ENCODE measurements around the gene ZNF444. TPM values are rescaled to one million over a fixed set of nuclear protein-coding genes. Genes with fewer than 3 reads are reported as not detected.

ZNF444 gene
- total RNA-seq, 2 donors from 2014 or later, result 20.5 to 50.9 TPM

DNA sequence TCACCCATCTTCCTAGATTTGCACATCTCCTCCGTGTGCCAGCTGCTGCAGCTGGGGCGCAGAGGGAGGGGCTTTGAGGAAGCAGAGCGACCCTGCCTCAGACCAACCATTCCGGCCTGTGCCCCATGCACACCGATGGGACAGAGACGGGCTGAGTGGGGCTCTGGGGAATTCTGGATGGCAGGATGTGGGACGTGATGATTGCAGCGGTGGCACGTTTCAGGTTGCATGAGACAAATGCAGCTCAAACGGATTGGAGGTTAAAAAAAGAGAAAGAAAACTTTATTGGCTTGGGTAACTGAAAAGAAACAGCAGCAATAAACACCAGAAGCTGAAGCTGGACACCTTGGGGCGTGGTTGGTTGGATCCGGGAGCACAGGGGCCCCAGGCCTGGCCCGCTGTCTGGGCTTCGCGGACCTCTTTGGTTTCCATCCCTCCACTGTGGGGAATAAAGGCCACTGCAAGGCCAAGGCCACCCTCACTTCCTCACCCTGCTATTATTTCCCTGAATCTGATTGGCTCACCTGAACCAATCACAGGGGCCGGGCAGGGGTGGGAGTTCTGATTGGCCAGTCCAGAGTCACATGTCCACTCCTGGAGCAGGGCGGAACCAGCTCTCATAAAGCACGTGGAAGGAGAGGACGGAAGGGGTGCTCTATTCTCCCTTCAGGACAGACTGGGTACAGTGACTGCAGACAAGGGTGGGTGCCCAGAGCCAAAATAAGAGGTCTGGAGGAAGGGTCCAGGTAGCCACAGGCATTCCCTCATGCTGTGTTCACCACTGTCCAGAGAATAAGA lies 13.9 kb upstream of the ZNF444 start:
- Histone ChIP-seq H3K4me1 (peaks cover 11% of the 10 kb centered on the region), H3K9me3 (no peaks in the 10 kb centered on the region), H3K27me3 (no peaks in the 10 kb centered on the region), H3K4me3 (no peak overlapping the region), H3K36me3 (no peaks in the 10 kb centered on the region), H3K9ac (ENCODE audit: low read depth in 2 of 2, low read length in 2 of 2) (peak overlapping the region in 1 of 2 donors; percentile 26), H3K27ac (no peak overlapping the region)
- no peak for DNase-seq
- TF ChIP-seq, protein P1, sequence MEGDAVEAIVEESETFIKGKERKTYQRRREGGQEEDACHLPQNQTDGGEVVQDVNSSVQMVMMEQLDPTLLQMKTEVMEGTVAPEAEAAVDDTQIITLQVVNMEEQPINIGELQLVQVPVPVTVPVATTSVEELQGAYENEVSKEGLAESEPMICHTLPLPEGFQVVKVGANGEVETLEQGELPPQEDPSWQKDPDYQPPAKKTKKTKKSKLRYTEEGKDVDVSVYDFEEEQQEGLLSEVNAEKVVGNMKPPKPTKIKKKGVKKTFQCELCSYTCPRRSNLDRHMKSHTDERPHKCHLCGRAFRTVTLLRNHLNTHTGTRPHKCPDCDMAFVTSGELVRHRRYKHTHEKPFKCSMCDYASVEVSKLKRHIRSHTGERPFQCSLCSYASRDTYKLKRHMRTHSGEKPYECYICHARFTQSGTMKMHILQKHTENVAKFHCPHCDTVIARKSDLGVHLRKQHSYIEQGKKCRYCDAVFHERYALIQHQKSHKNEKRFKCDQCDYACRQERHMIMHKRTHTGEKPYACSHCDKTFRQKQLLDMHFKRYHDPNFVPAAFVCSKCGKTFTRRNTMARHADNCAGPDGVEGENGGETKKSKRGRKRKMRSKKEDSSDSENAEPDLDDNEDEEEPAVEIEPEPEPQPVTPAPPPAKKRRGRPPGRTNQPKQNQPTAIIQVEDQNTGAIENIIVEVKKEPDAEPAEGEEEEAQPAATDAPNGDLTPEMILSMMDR (IDR thresholded peaks at IDR 0.05), result no peak
- intact Hi-C loops (cut with DNase I), result no loop called here

DNA sequence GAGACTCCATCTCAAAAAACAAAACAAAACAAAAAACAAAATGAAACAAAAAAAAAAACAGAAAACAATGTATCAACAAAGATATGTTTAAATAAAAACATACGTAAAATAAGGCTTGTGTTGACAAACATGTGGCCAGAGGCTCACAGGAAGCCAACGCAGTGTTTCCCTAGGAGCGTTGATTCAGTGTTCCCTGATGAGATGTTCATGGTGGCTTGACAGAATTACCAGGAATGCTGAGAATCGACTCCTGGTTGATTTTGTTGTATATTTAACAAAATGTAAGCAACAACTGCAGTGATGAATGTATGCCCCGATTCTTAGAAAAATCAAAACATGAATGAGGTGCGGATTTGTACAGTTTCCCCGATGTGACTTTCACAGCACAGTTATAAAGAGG lies 11.1 kb upstream of the ZNF444 start:
- TF ChIP-seq, protein P1 (IDR thresholded peaks at IDR 0.05), result no peak
- Histone ChIP-seq H3K4me3 (no peak overlapping the region), H3K9me3 (no peaks in the 10 kb centered on the region), H3K27ac (no peak overlapping the region), H3K9ac (ENCODE audit: low read depth in 2 of 2, low read length in 2 of 2) (no peak overlapping the region), H3K36me3 (no peaks in the 10 kb centered on the region), H3K4me1 (peaks cover 11% of the 10 kb centered on the region), H3K27me3 (no peaks in the 10 kb centered on the region)
- DNase-seq, result no peak
- intact Hi-C loops (cut with DNase I), result no loop called here

DNA sequence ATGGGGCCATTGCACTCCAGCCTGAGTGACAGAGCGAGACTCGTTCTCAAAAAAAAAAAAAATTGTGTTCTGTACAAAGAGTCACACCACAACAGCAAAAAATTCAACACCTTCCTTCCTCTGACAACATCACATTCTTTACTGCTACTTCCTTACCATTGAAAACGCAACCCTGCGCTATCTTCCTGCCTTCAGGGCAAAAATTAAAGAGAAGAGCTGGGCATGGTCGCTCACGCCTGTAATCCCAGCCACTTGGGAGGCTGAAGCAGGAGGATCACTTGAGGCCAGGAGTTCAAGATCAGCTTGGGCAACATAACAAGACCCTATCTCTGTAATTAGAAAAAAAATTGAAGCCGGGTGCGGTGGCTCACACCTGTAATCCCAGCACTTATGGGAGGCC lies 9.4 kb upstream of the ZNF444 start:
- no peak overlapping the region for H3K27ac ChIP-seq
- H3K4me1 ChIP-seq, result no peaks in the 10 kb centered on the region
- no peaks in the 10 kb centered on the region for H3K36me3 ChIP-seq
- no peaks in the 10 kb centered on the region for H3K9me3 ChIP-seq
- no peaks in the 10 kb centered on the region for H3K27me3 ChIP-seq
- no peak for DNase-seq
- TF ChIP-seq, protein P1 (IDR thresholded peaks at IDR 0.05), result no peak
- intact Hi-C loops (cut with DNase I), result no loop called here
- no peak overlapping the region for H3K9ac ChIP-seq (ENCODE audit: low read depth in 2 of 2, low read length in 2 of 2)
- no peak overlapping the region for H3K4me3 ChIP-seq

DNA sequence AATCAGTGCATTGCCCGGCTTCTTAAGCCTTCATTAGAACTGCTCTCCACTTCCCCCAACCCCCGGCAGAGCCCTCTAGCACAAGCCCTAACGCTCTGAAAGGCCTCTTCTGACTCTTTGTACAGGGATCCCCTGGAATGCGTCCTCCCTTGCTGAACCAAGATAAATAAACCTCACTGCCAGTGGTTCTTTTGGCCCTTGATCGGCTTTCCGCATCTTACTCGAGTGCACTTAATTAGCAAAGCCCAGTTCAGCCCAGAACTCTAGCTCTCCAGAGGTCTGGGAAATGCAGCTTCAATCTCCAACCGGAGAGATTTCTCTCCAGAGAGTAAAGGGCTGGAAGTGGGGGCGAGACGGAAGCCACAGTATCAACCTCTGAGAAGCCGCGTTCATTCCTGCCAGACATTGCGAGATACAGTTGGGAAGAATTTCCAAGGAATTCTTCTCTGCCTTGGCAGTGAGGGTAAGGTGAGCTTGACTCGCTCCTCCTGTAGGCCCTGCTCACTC lies 8.7 kb upstream of the ZNF444 start:
- no peaks in the 10 kb centered on the region for H3K36me3 ChIP-seq
- intact Hi-C loops (cut with DNase I), result no loop called here
- H3K9me3 ChIP-seq, result no peaks in the 10 kb centered on the region
- H3K4me1 ChIP-seq, result no peaks in the 10 kb centered on the region
- H3K27me3 ChIP-seq, result no peaks in the 10 kb centered on the region
- no peak for DNase-seq
- TF ChIP-seq, protein P1 (IDR thresholded peaks at IDR 0.05), result no peak
- H3K4me3 ChIP-seq, result no peak overlapping the region
- H3K9ac ChIP-seq (ENCODE audit: low read depth in 2 of 2, low read length in 2 of 2), result no peak overlapping the region
- H3K27ac ChIP-seq, result no peak overlapping the region

DNA sequence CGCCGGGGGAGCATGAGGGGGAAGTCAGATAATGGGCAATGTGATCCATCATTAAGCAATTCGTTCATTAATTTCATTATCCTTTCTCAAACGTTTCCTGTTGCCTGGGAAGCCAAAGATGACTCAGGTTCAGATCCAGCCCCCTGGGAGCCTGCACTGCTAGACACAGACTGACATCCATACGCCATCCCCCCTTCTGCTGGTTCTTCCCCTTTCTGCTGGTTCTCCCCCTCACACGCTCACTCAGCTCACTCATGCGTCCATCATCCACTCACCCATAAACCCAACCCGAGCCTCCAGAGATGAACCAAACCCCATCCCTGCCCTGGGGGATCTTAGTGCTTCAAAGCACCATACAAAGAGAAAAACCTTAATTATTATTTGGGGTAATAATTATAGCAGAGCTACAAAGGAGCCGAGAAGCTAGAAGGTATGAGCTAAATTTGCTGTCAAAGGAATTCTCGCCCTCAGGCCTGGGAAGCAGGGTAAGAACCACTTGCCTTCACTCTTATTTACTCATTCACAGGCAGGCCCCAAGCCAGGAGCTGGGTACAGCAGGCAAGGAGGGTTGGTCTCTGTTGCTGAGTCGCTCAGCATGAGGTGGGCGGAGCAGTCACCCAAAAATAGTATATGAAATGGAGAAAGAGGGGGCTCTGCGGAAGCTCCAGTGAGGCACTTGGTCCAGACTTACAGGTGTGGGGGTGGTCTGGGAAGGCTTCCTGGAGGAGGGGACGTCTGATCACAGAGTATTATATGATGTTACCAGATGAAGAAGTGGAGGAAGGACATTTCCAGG lies 7.0 kb upstream of the ZNF444 start:
- DNase-seq, result peak; percentile 46
- Histone ChIP-seq H3K4me1 (no peaks in the 10 kb centered on the region), H3K9me3 (no peaks in the 10 kb centered on the region)

More for the DNA sequence above, 7.0 kb upstream of the ZNF444 start:
- intact Hi-C loops (cut with DNase I), result no loop called here
- TF ChIP-seq, protein P1 (IDR thresholded peaks at IDR 0.05), result no peak
- no peaks in the 10 kb centered on the region for H3K27me3 ChIP-seq
- no peak overlapping the region for H3K4me3 ChIP-seq
- H3K36me3 ChIP-seq, result no peaks in the 10 kb centered on the region
- peak overlapping the region; percentile 27 for H3K27ac ChIP-seq
- no peak overlapping the region for H3K9ac ChIP-seq (ENCODE audit: low read depth in 2 of 2, low read length in 2 of 2)
